Left lobe of liver (tissue), 2 donors: Measurements from ENCODE around the gene IGSF6. TPM values are rescaled to one million over a fixed set of nuclear protein-coding genes. Genes with fewer than 3 reads are reported as not detected.
"Not testable (repeated sequence)": the region's sequence is repeated elsewhere in the genome, so short reads cannot be mapped to it uniquely, and the experiment has no call there.

Experiments
- ATAC-seq: fragments of 200-7000 bp; cut with Tn5 transposase; one replicate; pipeline ENCODE4 v1.9.1; 2020; ENCODE audit warnings: mild to moderate bottlenecking, moderate library complexity
- DNase-seq: peaks from one replicate; pipeline ENCODE4 v3.0.0-alpha.2; 2020; ENCODE audit warnings: low spot score
- total RNA-seq: library from RNA; stranded (reverse); gene quantifications from one replicate; pipeline ENCODE4 v1.2.1, GENCODE V29; 2021
- donor health status: DM: no; HTN: no; CAD: no; lungs with moderate emphysema.
- donor health status: DM: no; HTN: yes; CAD: no.

The IGSF6 gene, protein sequence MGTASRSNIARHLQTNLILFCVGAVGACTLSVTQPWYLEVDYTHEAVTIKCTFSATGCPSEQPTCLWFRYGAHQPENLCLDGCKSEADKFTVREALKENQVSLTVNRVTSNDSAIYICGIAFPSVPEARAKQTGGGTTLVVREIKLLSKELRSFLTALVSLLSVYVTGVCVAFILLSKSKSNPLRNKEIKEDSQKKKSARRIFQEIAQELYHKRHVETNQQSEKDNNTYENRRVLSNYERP
- total RNA-seq = 2.8 TPM

DNA sequence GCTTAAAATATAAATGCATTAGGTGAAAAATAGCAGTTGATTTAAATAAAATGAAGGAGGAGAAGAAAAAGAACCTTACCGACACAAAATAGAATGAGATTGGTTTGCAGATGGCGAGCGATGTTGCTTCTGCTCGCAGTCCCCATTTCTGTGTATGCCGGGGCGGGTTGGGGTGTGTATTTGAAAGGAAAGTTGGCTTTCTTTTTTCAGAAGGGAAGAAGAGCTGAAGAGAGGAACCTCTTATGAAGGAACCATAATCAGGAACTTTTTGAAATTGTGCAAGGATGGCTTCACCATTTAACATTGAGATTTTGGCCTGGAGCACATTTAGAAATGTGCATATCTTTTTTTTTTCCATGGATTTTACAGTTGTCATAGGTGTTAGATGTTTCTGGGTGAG, at the start of gene IGSF6:
Gene IGSF6, minus strand, starts transcription at position 156 of the 400 bp plus-strand sequence. Its CDS starts 10 bp downstream, at position 146.
- ATAC-seq (no peak), DNase-seq (no peak)

DNA sequence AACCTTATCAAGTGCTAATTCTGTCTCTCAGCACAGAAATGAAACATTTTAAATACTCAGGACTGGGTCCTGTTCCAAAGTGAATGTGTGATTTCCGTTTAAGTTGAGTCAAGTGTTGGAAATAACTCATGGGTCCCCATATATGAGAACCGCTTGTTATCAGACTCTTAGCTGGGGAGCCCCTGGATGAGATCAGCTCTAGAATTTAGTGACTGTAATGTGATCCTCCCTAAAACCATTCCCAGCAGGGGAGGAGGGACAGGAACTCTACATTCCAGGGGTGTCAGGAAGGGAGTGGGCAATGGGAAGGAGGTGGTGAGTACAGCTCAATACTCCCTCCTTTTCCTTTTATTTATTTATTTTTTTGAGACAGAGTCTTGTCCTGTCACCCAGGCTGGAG, 48.9 kb upstream of the IGSF6 start:
- DNase-seq (no peak), ATAC-seq (no peak)

DNA sequence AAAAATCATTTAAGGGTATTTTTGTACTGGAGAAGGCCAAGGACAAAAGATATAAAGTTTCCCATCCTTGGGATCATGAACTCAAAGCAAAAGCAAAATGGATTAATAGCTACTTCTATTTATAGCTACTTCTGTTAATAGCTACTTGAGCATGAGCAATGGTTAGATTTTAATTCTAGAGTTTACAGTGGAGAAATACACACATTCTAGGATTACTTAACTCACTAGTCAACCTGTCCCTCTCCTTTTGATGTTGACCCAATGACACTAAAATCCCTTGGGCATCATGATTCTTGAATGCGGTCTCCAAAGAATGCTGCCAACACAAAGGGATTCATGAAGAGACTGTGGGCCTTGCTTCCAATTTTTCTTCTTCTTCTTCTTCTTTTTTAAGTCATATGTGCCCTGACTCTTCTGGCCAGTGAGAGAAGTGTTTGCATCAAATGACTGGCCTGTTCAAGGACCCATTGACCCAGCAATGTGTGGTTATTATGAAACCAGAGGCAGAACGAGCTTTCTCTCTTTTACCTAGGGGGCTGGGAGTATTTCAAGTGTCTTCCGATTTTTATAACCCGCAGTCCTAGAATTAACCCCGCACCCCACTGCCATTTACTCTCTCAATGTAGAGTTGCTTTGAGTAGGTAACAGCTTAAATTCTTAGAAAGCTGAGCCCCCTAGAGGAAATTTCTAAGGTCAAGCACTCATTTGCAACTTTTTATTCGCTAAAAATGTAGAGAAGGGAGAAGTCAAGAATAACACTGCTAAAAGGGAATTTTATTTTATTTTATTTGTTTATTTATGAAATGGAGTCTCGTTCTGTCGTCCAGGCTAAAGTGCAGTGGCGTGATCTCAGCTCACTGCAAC, 46.0 kb upstream of the IGSF6 start:
- no peak for ATAC-seq
- no peak for DNase-seq

DNA sequence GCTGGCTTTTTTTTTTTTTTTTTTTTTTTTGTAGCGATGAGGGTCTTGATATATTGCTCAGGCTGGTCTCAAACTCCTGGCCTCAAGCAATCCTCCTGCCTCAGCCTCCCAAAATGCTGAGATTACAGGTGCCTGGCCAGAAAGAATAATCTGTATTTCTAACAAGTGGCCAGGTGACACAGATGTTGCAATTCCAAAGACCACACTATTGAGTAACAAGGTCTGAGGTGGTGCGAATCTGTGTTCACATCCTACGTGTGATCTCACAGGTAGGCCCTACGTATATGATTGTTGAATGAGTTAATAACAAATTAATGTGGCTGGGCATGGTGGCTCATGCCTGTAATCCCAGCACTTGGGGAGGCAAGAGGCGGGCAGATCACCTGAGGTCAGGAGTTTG, 44.6 kb upstream of the IGSF6 start:
- ATAC-seq = no peak

DNA sequence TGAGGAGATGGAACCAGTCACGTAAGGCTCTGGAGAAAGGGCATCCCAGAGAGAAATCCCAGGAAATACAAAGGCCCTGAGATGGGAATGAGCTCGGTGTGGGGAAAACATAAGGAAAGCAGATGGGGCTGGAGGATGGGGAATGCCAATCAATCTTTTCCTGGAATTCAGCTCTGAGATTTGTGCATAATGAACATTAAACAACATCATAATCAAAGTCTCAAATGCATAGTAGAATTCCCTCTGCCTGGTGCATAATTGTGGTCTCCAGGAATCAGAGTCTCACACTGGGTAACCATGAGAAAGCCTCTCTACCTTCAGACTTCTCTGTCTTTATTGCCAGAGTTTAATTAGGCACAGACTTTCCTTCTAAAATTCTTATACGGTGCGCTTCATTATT, 42.2 kb upstream of the IGSF6 start:
- ATAC-seq = no peak
- no peak for DNase-seq

More for the DNA sequence above, 44.6 kb upstream of the IGSF6 start:
- DNase-seq = no peak

DNA sequence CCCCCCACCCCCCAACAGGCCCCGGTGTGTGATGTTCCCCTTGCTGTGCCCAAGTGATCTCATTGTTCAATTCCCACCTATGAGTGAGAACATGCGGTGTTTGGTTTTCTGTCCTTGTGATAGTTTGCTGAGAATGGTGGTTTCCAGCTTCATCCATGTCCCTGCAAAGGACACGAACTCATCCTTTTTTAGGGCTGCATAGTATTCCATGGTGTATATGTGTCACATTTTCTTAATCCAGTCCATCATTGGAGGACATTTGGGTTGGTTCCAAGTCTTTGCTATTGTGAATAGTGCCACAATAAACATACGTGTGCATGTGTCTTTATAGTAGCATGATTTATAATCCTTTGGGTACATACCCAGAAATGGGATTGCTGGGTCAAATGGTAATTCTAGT, 38.6 kb upstream of the IGSF6 start:
- not testable (repeated sequence) for ATAC-seq, DNase-seq

DNA sequence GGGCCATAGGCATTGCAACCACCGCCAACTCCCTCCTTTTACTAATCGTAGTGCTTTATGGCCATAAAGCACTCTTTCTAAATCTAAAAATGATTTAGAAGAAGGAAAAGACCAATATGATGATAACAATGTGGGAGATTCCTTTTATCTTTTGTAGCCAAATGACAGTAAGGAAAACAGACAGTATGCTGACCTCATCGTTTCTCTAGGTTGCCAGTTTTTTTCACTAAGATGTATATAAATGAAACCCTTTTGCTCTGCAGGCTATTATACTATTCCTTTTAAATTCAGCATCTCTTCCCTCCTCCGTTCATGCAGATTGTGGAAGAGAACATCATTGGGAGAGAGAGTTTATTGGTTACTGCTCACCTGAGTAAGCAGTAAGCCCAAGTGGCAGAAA, 36.7 kb upstream of the IGSF6 start:
- ATAC-seq (no peak), DNase-seq (no peak)

DNA sequence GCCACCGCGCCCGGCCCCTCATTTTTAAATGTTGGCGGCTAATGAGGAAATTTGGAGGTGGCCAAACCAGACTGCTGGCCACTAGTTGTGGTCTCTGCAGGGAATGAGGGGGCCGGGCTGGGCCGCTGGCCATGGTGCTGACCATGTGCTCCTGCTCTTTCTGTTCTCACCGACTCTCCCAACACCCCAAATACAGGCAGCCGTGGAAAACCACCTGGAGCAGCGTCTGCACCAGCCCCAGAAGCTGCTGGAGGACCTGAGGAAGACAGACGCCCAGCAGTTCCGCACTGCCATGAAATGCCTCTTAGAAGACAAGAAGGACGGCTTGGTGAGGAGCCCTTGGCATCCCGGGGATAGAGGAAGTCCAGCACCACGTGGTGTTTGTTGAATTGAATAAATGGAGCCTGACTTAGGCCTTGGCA, 32.6 kb upstream of the IGSF6 start:
- no peak for DNase-seq
- no peak for ATAC-seq

DNA sequence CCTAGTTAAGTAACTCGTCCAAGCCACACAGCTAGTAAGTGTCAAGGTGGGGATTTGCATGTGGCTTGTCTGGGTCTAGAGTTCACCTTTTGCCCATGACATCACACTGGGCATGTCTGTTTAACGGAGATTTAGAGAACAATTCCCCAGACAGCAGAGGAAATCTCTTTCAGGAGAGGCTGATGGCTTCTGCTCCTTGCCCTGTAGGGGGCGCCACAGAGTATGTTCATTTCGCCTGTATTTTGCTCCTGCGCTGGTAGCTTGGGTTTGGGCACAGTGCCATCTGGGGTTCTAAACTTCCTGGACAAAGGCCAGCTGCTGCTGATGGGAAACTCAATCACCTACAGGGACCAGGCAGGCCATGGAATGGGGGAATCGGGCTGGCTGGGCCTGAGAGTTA, 31.8 kb upstream of the IGSF6 start:
- DNase-seq (peak; percentile 44), ATAC-seq (no peak)

DNA sequence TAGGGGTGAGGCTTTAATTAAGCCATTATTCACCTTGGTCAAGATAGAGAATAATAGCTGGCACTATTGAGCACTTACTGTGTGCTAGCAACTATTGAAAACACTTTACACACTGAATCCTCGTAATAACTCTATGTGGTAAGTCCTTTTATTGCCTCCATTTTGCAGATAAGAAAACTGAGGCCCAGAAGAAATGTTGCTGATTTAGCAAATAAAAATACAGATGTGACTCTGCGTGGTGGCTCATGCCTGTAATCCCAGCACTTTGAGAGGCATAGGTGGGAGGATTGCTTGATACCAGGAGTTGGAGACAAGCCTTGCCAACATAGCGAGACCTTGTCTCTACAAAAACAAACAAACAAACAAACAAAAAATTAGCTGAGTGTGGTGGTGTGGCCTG, 30.8 kb upstream of the IGSF6 start:
- DNase-seq (no peak), ATAC-seq (no peak)

DNA sequence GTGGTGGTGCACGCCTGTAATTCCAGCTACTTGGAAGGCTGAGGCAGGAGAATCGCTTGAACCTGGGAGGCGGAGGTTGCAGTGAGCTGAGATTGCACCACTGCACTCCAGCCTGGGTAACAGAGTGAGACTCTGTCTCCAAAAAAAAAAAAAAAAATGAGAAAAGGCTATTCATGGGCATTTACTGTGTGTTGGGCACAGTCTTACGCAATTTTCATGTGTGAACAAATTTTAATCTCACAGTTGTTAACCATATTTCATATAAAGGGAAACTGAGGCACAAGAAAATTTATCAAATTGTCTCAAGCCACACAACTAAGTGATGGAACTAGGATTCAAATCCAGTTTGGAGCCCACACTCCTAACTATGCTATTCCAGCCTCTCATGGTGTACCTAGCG, 28.3 kb upstream of the IGSF6 start:
- DNase-seq, ATAC-seq: not testable (repeated sequence)

DNA sequence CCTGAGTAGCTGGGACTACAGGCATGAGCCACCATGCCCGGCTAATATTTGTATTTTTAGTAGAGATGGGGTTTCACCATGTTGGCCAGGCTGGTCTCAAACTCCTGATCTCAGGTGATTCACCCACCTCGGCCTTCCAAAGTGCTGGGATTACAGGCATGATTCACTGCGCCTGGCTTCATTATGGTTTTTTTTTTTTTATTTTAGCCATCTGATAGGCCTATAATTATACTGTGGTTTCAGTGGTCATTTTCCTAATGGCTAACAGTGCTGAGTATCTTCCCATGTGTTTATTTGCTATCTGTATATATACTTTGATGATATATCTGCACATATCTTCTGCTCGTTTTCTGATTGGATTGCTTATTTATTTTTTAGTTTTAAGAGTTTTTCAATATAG, 22.0 kb upstream of the IGSF6 start:
- DNase-seq, ATAC-seq: not testable (repeated sequence)

DNA sequence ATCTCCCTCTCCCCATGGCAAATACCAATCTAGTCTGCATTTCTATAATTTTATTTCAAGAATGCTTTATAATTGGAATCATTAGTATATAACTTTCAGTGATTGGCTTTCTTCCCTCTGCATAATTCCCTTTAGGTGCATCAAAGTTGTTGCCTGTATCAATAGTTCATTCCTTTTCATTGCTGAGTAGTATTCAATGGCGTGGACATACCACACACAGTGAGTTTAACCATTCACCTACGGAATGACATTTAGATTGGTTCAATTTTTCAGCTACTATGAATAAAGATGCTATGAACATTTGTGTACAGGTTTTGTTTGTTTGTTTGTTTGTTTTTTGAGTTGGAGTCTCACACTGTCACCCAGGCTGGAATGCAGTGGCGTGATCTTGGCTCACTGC, 21.1 kb upstream of the IGSF6 start:
- DNase-seq (no peak), ATAC-seq (no peak)

DNA sequence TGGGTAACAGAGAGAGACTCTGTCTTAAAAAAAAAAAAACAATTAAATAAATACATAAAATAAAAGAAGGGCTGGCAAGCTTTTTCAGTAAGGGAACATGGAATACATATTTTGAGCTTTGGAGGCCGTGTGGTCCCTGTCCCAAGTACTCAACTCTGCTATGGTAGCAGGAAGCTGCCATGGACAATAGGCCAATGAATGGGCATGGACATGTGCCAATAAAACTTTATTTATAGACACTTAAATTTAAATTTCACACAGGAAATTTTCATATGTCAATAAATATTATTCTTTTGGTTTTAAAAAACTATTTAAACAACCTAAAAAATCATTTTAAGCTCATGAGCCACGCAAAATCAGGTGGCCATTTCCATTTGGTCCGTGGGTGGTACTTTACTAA, 15.2 kb upstream of the IGSF6 start:
- ATAC-seq = no peak
- no peak for DNase-seq

DNA sequence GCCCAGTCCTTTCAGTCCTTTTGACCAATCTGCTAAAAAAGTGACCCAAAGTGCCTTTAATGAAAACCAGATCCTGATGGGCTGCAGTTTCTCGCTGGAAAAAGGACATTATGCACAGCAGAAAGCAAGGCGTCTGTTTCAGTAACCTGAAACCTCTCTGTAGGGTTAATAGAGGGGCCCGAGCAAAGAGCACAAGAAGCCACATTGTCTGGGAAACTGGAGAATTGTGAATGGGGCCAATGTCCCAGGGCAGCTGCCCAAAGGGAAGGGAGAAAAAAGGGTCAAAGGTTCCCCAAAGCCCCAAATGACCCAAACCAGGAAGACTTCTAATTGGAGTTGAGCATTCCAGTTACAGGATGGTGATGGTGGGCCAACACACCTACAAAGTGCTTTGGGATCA, 14.4 kb upstream of the IGSF6 start:
- ATAC-seq (no peak), DNase-seq (no peak)

DNA sequence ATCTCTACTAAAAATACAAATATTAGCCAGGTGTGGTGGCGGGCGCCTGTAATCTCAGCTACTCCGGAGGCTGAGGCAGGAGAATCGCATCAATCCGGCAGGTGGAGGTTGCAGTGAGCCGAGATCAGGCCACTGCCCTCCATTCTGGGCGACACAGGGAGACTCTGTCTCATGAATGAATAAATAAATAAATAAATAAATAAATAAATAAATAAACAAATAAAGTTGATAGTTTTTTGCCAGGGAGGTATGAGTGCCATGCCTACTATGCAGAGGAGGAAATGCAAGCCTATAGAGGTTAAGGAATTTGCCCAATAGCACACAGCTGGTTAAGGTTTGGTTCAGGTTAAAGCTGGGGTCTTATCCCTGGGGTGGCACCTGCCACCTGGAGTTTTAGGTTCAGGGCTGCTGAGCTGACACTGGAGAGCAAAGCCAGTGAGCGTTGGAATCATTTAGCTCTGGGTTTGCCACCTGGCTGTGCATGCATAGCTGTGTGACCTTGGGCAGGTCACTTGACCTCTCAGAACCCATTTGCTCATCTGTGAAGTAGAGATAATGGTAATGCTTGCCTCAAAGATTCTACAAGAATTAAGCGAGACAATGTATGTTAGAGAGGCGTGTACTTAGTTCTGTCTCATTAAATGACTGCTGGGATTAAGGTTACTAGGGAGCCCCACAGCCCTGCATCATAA, 12.5 kb upstream of the IGSF6 start:
- ATAC-seq (no peak), DNase-seq (no peak)

DNA sequence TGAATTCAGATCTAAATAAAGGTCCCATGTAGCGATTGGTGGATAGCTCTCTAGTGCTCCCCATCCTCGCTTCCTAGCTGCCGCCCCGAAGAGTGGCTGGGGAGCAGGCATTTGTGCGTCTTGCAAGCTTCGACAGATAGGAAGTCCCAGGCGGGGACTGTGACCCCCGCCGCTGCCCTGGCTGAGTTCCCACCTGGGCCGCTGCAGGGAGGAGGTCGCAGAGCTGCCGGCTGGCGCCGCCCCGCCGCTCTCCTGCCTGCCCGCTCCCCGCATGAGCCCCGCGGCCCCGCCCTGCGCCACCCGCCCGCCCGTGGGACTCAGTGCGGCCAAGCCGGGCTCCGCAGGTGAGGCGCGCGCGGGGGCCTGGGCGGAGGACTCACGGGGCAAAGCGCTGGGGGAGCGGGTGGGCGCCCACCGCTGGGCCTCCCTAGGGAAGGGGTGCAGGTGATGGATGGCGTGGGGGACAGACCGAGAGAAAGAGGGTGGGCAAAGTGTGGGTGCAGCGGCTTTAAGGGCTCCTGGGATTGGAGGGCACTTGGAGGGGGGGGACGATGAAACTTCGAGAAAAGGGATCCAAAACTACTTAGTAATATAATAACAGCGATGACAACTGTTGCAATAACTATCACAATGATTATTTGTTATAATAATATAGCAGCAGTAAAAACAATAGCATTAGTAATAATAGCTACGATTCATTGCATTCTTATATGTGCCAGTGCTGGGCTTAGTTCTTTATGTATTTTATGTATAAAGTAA, 11.7 kb upstream of the IGSF6 start, which contains the start of gene OTOA:
Gene OTOA, plus strand, starts transcription at position 80 of the 759 bp plus-strand sequence. CDS start 14,547 bp downstream, outside the sequence.
- DNase-seq (no peak), ATAC-seq (peak; percentile 33)

DNA sequence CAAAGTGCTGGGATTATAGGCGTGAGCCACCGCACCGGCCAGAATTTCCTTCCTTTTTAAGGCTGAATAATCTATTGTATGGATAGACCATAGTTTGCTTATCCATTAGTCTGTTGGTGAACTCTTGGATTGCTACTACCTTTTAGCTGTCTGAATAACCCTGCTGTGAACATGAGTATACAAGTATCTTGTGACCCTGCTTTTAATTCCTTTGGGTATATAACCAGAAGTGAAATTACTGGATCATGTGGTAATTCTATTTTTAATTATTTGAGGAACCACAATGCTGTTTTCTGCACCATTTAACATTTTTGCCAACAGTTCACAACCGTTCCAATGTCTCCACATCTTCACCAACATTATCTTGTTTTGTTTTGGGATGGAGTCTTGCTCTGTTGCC, 6.7 kb upstream of the IGSF6 start:
- ATAC-seq (peak; percentile 22), DNase-seq (no peak)

DNA sequence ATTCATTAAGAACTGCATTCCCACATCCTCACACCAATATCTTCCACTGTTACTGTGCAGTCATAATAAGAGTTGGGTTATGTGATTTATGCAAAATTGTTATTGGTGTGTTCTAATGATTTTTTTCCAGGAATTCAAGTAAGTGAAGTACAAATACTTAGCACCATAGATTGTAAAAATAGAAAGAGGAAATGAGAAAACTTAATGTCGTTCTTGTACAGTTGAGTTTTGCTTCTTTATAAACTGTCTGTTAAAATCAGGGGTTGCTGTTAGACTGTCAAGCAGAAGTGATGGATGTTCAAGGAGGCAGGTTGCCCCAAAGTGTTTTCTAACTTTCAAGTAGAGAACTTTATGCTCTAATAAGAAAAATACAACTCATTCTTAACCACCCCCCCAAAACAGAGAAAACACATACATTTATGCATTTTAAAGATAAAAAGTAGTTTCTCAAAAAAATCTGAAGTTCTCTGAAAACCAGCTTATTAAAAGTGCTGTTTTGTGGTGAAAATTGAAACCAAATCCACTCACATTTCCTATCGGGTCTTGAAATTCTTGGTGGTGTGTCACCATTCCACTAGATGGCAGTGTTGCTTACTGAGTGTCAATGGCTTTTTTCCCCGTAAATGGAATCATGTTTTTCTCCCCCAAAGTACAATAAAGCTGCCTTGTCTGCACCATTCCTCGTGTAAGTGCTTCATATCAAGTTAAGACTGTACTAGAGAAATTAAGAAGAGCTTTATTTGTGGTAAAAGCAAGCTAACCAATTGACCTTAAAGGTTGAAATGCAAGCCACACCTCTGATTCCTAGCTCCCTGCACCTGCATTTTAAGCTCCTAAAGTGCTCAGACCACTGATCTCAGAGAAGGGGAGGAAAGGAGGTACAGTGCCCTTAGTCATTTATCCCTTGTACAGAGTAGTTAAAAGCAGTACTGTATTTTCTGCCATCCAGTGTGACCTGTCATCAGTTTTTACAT, 4.7 kb upstream of the IGSF6 start:
- peak; percentile 85 for ATAC-seq
- no peak for DNase-seq

DNA sequence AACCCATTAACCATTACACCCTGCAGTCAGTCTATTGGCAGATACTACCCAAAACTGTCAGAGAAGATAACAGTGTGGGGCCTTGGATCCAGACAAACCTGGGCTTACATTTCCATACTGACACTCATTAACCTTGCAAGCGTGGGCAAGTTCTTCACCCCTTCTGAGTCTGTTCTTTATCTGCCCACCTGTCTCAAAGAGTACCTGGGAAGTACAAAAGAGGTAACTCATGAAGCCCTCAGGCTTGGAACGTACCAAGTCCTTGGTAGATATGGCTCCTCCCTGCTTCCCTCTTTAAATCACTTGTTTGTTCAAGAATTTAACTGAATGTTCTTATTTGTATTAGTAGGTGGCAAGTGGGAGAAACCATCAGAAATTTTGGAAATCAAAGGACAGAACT, 2.5 kb upstream of the IGSF6 start:
- DNase-seq = no peak
- ATAC-seq = no peak
